ENCODE measurements around the gene SUPT4H1.

Gene SUPT4H1

DNA sequence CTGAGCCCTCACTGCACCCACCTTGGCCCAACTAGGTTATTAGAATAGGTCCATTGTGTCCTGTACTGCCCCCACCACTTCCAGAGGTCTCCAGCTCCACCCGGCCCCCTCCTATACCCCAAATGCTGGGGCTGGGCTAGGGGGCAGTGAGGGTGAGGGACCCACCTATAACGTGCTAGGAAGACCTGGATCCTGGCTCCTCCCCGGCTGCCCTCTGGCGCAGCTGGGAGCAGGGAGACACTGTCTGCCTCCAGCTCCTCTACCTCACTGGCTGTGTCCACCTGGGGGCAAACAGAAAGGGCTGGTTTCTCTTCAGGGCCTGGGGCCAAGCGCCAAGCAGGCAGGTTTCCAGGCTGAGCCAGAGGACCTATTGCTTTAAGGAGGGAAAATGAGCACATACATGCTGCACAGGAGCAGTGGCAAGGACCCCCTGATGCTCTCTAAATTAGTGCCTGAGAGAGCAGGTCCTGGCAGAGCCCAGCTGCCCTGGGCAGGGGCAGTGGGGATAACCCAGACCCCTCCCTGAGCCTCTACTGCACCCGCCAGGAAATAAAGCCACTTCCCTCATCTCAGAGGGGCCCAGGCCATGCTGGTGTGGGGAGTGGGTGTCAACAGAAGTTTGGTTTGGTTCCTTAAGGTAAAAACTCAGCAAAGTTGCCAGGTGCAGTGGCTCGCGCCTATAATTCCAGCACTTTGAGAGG lies 35.6 kb downstream of the SUPT4H1 start:
- no peak for DNase-seq

DNA sequence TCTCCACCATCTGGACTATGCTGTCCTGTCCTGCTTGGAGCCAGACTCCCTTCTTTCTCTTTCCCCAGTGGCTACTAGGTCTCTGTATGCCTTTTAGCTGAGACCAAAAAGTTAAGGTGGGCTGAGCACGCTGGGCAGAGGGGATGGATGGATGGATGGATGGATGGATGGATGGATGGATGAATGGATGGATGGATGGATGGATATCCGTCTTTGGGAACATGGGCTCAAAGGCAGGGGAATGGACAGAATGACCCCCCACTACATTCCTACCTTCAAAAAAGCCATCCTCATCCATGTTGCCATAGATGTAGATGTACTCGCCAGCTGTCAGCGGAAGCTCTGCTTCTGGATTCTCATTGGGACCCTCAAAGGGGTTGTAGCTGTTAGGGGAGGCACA lies 36.3 kb downstream of the SUPT4H1 start:
- no peak for DNase-seq

DNA sequence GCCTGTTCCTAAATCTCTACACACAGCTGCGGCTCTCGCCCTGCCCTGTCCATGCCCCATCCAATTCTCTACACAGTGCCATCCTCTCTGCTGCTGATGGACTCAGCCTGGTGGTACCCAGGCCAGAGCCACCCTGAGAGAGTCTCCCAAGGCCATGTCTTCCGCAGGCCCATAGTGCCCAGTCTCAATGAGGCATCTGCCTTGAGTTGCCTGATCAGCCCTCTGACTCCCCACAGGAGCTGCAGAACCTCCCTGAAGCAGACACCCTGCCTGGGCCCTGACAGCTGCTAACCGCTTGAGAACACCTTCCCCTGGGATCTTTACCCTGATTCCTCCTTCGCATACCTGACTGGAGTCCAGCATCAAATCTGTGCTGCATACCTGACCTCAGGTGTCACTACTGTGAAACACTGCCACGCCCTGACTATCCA lies 36.7 kb downstream of the SUPT4H1 start:
- no peak for DNase-seq

DNA sequence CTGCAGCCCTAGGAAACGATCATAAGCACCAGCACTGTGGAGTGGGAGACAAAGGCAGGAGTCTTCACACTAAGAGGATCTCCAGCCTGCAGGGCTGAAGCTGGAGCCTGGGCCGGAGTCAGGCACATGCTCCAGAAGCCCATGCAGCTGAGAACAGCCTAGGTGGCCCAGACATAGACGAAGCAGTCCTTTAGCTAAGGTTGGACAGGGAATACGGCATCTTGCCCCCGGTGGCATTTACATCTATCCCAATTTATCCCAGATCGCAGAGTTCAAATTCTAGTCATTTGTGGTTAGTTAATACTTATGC lies 37.3 kb downstream of the SUPT4H1 start:
- DNase-seq = no peak

DNA sequence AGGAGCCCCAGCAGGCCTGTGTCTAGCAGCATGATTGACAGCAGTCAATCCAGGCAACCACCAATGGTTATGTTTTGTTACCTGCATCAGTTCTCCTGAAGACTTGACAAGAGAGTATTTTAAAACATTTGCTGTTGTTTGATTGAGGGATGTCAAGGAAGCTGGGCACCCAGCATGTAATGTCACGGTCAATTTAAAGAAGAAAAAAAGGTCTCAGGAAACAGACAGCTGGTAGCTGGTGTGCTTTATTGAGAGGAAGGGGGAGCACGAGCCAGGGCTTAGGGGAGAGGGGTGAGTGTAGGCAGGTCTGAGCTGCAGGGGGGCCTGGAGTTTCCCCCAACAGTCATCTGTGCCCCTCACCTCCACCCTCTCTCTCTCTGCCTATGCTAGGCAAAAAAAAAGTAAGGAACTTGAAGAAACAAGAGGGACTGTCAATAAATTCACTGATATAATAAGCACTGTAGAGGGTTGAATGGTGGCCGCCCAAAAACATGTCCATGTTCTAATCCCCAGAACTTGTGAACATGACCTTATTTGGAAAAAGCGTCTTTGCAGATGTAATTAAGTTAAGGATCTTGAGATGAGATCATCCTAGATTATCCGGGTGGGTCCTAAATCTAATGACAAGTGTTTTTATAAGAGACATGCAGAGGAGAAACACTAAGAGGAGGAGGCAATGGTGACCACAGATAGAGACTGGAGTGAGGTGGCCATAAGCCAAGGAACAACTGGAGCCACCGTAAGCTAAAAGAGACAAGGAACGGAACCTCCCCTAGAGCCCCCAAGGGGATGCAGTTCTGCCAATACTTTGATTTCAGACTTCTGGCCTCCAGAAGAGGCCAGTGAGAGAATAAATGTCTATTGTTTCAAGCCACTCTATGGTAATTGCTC lies 37.9 kb downstream of the SUPT4H1 start:
- peak; percentile 98 for DNase-seq

DNA sequence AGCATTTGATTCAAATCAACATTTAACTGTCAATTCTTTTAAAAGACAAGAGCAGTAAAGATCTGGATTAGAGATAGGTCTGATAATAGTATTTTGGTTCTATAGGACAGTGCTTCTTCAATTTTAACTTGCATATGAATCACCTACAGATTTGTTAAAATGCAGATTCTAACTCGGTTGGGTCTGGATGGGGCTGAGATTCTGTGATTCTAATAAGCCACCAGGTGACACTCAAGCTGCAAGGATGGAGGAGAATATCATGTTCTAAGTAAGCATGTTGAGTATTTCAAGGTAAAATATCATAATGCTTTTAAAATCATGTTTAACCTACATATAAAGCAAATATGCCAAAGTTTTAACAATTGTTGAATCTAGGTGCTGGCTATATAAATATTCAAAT lies 39.2 kb downstream of the SUPT4H1 start:
- DNase-seq = no peak

DNA sequence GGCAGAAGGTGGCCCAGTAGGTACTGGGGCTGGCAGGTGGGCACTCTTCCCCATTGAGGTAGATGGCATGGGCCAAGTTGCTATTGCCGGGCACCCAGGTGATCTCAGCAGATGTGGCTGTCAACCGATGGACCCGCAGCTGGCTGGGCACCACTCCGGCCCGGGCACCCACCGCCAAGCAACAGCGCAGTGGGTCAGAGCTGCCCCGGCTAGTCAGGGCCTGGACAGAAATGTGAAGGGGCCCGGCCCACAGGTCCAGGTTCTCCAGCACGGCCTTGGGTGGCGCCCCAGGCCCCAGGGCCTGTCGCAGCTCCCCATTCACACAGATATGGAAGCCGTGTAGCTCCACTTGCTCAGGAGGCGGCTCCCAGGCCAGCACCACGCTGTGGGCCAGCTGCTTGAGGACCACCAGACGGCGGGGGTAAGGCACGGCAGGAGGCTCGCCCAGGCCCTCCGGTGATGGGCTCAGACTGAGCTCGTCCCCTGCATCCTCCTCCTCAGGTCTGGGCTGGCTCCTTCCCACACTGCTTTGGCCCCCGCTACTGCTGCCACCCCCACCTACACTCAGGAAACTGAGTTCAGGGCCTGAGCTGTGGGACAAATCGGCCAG lies 39.9 kb downstream of the SUPT4H1 start:
- DNase-seq = no peak

DNA sequence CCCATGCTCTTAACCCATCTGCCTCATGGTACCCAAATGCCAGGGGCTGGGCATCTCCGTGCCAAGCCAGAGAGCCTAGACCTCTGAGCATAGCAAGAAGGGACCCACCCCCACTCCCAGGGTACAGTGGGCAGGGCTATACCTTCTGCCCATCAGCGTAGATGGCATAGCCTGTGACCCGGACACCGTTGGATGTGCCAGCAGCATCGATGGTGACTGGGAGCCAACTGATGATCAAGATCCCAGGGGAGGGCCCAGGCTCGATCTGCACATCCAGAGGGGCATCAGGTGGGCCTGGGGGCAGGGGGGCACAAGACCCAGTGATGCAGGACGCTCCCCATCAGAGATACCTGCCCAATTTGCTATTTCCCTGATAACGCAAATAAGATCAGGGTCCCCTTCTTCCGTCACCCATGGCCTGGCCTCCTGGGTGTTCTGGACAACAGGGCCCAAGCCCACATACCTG lies 40.5 kb downstream of the SUPT4H1 start:
- DNase-seq = no peak

DNA sequence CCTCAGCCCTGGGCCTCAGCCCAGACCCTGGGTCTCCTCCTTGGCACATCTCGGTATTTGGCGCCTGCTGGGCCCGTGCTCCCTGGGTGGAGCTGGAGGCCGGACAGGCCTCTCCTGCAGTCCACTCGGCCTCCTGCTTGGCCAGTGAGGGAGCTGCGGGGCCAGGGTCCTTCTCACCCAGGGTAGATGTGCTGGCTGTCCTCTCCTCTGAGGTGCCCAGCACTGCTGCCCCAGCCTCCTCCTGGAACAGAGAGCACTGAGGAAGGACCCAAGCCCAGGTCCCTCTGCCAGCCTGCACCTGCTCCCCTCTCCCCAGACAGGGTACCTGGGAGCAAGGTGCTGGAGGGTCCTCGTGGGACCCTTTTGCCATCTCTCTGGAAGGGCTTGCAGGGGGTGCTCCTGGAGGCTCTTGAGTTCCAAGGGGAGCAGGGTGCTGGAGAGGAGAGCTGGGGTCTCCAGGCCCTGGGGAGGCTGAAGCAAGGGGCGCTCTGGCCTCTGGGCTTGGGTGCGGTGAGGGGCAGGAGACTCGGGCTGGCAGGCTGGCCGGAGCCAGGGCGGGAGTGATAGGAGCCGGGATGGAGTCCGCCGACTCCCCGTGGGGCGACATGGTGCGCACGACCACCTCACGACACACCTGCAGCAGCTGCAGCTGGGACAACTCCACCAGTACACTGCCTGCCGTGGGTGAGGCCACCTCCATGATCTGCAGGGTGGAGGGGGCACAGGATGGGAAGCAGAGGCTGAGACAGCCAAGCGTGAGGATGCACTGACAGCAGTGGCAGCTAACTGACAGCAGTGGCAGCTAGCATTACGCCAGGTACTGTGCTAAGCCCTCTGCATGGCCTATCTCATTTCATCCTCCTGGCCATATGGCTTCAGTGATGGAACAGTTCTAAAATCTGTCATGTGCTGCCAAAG lies 41.2 kb downstream of the SUPT4H1 start:
- DNase-seq = peak; percentile 79

DNA sequence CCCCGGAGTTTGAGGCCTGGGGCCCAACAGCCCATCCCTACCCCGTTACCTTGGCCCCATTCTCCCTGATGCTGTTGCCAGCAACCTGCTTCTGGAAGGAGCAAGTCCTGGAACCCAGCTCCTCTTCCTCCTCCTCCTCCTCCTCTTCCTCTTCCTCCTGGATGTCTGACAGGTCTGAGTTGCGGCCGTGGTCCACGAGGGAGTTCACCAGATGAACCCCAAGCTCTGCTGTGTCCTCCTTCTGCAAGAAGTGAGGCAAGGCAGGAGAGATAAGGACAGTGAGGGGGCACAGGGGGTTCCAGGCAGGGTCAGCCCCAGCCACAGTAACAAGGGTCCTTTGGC lies 42.1 kb downstream of the SUPT4H1 start:
- DNase-seq = no peak

DNA sequence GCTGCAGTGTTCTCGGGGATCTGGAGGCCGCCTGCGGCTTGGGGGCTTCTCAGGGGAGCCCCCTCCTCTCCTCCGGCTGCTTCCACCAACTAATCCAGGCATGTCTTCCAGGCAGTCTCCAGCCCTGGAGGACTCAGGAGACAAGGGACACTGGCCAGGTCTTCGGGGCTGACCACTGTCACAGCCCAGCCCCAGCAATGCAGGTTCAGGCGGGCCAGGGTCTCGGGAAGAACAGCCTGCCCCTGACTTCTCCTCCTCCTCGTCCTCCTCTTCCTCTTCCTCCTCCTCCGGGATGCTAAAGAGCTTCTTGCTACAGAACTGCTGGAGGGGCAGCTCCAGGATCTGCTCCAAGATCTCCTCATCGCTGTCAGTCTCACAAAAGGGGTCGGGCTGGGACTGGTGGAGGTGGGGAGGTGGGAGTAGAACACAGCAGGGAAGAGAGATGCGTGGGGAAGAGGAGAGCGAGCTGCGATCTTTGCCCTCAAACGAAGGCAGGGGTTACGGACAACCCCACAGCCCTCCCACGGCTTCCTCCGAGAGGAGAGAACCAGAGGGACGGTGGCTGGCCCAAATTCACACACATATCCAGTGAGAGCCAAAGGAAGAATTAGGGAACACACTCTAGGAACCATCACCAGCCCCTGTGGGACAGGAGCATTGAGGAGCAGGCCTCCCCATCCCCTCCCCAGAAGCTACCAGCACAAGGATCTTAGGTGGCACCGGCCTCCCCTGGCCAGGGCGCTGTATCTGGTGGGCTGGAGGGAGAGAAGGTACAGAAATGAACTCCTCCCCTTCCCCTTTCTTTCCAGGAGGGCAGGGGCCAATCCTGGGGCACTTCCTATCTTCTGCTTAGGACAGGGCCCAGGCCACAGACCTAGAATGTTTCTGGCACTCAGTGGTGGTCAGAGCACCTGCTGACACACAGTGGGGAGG lies 42.8 kb downstream of the SUPT4H1 start:
- DNase-seq = no peak

DNA sequence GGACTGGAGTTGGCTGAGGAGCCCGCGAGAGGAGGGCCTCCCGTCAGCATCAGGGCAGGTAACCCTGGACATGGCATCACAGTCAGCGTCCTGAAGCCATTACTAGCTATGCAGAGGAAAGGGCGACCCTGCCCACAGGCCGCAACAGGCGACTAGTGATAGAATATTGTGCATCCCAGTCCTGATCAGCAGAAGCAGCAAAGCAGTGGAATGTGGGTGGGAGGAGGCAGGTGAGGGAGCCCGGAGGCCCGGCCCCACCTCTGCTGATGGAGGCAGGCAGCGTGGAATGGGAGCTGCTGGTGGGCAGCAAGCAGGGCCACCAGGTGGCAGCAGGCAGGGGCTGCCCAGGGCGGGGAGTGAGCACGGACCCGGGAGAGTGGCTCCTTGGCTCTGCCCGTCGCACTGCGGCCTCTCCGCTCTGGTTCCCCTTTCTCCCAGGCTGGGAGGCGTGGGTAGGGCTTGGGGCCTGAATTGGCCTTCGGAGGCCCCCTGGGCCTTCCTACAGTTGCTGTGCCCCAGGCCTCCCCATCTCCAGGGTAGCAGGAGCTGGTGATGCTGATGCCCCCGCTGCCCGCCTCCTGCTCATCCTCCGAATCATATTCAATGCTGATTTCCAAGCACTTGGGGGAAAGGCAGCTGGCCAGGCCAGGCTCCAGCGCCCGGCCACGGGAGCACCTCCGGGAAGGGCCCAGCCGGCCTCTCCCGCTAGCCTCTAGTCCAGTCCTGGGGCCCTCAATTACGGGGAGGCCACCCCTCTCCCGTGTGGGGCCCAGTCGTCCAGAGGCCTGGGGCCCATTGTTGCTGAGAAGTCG lies 43.6 kb downstream of the SUPT4H1 start:
- peak; percentile 48 for DNase-seq

DNA sequence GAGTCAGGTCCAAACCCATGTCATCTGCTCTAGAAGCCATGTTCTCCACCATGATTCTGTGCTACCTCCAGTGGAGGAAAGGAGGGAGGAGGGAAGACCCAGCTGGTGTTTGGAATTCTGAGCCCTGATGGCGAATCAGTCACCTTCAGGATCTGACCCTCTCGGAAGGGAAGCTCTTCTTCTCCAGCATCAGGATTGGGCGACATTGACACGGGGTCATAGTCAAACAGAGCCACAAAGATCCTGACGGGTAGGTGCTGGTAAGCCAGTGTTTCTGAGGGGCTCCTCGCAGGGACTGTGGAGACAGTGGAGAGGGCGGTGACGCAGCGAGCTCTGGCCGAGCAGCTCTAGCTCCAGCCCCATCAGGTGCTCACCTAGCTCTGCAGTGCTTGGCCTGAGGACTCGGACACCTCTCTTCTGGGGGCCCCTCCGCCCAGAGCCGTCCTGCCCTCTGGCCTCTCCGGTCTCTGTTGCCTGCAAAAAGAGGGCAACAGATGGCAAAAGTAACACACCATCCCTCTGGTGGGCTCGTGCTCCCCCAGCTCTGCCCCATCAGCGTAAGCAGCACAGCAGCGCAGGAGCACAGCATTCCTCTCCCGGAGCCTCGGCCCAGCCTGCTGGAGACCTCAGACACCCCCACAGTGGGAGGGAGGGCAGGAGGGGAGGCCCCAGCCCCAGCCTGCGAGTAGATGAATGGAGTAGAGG lies 44.4 kb downstream of the SUPT4H1 start:
- no peak for DNase-seq

DNA sequence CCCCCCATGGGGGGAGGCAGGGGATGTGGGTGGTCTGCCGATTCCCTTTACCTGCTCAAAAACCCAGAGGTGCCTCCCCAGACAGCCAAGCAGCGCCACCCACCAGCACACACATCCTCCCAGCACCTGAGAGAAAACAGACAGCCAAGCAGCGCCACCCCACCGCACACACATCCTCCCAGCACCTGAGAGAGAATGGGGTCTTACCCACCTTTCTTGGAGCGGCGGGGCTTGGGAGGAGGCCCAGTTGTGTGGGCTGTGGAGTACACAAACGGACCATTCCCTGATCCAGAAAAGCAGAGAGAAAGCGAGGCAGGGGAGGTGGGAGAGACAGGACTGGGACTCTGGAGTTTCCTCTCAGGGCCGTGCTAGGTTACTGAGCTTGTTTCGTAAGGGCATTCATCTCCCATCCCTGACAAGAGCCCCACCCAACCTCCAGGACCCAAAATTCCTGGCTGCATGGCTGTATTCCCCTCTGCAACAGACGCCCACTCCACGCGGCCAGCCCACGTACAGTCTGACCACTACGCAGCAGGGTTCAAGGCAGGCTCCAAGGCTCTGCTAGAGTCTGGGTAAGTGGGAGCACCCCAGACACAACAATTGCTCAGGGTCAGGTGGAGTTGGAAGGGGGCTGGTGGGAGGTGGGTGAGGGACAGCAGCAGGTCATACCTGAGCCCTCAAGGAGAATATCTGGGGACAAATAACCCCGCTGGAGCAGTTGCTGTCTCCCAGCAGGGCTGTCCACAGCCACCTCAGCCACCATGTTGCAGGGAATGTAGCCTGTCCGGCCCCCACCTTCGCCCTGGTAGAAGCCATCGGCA lies 45.7 kb downstream of the SUPT4H1 start:
- no peak for DNase-seq

DNA sequence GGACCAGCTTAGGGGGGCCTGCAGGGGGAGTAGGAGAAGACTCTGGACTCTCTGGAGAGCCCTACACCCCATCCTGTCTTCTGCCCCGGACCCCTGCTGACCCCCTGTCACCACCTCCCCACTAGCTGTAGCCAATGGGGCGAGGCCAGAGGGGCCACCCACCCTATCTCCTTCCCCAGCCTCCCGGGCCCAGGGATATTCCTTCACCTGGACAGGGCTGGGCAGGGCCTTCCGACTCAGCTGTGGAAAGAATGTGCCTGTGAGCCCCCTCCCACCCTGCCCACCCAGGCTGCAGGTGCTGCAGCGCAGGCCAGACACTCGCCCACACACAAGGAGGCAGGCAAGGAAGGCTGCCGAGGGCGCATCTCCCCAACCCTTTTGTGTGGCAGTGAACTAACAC lies 46.4 kb downstream of the SUPT4H1 start:
- no peak for DNase-seq

DNA sequence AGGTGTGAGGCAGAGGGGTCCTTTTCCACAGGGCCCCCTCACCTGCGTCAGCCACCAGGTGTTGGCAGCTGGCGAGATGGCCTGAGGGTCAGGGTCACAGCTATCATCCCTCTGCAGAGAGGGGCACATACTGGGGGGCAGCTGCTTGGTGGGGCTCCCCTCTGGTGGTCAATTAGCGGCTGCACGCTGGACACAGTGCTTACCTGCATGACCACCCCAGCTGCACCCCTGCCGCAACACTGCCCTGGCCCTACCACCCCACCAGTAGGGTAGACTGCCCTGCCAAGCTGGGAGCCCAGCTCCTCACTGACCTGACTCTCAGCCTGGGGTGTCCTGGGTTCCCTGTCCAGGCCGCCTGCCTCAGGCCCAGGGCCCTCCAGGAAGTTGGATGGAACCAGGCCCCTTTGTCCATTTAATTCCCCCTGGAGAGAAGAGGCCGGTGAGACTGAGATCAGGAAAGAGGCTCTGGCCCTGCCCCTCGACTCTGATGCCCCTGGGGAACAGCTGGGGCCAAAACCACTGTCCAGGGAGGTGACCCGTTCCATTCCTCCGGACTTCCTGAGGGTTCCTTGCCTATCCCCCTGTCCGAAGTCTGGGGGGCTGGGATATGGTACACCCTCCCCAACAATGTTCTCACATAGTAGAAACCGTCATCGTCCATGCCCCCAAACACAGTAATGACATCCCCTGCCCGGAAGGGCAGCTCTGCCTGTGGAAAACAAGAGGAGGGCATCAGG lies 47.1 kb downstream of the SUPT4H1 start:
- no peak for DNase-seq

DNA sequence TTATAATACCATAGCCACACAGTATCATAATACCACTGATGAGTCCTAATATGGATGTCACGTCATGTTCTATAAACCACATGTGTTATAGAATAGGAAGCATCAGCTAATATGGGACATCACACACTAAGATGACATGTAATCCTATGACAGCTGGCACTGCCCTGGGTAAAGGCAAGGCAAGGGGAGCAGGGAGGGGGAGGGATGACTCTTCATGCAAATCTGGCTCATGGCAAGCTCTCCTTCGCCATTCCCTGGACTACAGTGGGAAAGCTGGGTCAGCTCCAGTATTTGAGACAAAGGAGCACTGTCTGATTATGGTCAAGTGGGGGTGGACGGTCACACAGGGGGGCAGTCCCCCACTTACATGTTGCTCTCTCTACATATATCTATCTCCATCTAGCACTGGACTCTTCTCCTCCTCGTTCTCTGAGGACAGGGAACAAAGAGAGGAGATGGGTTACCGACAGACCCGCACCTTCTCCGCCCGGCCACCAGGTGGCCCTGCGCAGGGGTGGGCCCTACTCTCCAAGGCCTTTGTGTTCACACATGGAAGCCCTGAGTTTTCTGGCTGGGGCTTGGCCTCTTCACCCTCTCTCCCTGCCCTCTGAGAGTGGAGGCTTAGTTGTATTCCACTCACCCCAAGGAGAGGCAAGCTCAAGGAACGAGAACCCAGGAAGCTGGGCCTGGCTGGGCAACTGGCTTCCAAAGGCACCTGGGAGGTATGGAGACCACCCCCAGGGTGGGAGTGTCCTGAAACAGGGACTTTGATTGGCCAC lies 47.8 kb downstream of the SUPT4H1 start:
- DNase-seq = peak; percentile 89
